Stimulated activated CD4-positive, alpha-beta T cell treated with anti-CD3 and anti-CD28 coated beads, Interleukin-2, amount 100 ng/mL, for 24 hours (primary cell): ENCODE results near the gene CYP2A6.

Experiments used
- DNase-seq, 2 donors: peaks; one replicate each; pipeline ENCODE4 v3.0.0-alpha.2; 2020

The CYP2A6 gene

DNA sequence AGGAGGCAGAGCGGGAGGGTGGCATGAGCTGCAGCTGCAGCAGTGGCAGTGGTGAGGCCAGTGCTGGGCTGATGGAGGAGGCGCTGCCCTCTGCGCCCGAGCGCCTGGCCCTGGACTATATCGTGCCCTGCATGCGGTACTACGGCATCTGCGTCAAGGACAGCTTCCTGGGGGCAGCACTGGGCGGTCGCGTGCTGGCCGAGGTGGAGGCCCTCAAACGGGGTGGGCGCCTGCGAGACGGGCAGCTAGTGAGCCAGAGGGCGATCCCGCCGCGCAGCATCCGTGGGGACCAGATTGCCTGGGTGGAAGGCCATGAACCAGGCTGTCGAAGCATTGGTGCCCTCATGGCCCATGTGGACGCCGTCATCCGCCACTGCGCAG, 49.3 kb downstream of the CYP2A6 start:
- no peak for DNase-seq

DNA sequence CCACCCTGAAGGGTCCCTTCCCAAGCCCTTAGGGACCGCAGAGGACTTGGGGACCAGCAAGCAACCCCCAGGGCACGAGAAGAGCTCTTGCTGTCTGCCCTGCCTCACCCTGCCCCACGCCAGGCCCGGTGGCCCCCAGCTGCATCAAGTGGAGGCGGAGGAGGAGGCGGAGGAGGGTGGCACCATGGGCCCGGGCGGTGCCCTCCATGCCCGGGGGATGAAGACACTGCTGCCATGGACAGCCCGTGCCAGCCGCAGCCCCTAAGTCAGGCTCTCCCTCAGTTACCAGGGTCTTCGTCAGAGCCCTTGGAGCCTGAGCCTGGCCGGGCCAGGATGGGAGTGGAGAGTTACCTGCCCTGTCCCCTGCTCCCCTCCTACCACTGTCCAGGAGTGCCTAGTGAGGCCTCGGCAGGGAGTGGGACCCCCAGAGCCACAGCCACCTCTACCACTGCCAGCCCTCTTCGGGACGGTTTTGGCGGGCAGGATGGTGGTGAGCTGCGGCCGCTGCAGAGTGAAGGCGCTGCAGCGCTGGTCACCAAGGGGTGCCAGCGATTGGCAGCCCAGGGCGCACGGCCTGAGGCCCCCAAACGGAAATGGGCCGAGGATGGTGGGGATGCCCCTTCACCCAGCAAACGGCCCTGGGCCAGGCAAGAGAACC, 49.8 kb downstream of the CYP2A6 start:
- DNase-seq = no peak

DNA sequence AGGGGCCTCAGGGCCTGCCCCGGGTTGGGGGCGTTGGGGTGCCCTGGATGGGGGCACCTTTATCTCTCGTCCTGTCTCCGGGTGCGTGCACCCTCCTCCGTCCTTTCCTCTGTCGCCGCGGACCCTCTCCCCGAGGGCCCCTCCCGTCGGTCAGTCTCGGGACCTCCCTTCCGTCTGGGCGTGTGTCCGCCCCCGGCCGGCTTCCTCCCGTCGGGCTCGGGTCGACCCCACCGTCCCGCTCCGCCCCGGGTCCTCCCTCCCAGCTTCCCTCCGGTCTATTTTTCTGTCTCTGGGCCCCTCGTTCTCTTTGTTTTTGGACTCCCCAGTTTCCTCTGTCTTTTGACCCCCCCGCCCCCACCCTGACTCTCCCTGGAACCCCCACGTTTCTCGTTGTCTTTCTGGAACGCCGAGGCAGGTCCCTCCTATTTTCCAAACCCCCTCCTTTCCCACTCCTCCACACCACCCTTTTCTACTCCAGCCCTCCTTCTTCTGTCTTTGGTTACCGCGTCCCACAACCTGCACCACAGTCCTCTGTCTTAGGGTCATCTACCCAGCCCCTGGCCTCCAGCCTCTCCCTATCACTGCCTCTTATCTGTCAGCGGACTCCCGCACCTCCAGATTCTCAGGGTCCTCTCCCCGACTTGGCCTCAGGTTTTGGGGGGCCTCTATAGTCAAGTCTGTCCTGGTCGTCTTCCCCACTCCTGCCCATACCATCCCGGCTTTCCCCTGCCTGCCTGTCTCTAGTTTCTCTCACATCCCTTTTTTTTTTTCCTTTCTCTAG, 50.5 kb downstream of the CYP2A6 start:
- peak in 1 of 2 donors; percentile 35 for DNase-seq

DNA sequence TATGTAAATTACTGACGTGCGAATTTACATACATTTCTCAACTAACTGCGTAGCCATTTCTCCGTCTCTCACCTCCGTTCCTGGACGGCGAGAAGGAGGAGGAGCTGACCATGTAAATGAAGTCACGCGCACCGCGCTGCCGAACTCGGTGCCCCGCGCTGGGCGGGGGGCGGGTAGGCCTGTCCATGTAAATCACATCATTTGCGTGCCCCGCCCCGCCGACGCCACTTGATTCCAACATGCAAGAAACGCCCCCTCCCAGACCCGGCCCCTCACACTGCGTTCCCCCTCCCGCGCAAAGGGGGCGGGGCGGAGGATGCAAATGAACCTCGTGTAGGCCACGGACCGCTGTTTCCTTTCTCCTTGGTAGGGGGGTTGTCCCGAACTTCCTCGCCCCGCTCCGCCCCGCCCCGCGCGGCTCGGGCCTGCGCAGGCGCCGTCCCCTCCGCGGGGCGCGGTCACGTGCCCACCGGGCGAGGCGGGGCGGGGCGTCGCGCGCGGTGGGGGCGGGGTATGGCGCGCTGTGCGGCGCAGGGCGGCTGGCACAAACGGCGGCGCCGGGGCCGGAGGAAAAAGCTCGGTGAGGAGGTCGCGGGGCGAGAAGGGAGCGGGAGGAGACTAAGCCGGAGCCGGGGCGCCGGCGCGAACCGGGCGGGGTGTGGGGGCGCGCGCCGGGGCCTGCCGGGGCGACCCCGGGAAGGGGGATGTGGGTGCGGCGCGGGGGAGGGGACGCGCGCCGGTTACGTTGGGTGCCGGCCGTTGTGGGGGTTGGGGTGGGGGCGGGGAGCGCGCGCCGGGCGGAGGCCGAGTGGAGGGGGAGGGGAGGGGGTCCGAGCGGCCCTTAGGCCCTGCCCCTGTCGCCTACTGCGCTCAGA, 51.3 kb downstream of the CYP2A6 start, which contains the start of gene EGLN2:
TSS of gene EGLN2 (plus strand) at position 509 of the 875 bp plus-strand sequence. CDS start 1,382 bp downstream, outside the sequence.
- peak; percentile 100 for DNase-seq

DNA sequence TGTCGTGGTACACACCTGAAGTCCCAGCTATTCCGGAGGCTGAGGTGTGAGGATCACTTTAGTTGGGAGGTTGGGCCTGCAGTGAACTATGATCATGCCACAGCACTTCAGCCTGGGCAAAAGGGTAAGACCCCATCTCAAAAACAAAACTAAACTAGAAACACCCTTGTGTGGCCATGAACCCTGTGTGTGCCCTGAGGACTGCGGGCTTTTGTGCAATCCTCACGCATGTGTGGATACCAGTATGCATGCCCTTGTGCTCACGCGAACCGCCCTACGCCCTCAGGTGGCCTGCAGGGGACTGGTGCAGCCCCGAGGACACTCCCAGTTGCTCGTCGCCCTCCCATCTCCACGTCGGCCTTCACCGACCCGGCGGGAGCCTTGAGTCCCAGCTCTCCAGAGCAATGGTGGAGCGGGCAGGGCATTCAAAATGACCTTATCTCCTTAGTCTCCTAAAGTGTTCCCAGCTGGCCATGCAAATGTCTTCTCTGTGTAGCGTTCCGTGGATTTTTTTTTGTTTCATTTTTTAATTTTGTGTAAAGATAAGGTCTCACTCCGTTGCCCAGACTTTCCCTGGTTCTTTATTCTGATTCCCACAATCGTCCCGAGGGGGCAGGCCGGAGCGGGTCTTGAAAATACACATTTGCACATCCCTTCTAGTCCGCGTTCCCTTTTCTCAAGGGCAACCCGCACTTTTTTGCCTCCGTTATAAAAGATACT, 52.1 kb downstream of the CYP2A6 start:
- DNase-seq = peak; percentile 66 to 69

DNA sequence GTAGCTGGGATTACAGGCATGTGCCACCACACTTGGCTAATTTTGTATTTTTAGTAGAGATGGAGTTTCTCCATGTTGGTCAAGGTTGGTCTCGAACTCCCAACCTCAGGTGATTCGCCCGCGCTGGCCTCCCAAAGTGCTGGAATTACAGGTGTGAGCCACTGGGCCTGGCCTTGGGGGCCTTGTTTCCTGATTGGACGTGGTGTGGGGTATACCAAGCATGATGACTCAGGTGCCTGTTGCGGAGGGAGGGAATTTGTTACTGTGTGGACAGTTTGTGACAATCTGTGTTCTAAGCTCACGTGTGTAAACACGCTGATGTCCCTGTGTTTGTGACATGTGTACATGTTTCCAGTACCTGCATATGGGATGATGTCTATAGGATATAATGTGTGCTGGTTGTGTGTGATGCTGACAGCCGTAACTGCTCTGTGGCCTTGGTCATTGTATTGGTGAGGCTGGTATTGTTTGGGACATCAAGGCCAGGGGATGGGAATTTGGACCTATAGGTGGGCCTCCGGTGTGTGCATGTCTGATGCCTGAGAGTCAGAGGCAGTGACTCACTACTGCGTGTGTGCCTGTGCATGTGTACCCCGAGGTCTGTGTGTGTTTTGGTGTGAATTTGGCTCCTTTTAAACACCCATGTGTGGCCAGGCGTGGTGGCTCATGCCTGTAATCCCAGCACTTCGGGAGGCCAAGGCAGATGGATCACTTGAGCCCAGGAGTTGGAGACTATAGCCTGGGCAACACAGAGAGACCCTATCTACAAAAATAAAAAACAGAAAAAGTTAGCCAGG, 52.9 kb downstream of the CYP2A6 start:
- DNase-seq = no peak
